GM21723 (cell line): ENCODE data around the gene QRFP.

Experiments used
- ATAC-seq: cut with Tn5 transposase; IDR thresholded peaks from one replicate; pipeline ENCODE4 v1.9.1; 2021; ENCODE audit warnings: mild to moderate bottlenecking, moderate library complexity; ENCODE audit not compliant: unreplicated experiment

The QRFP gene

GRCh38 chr9:130896233-130897014, at the start of gene QRFP:
QRFP (minus strand) TSS chr9:130896812; CDS start chr9:130893838, 2,974 bp downstream.
- ATAC-seq: no peak

DNA sequence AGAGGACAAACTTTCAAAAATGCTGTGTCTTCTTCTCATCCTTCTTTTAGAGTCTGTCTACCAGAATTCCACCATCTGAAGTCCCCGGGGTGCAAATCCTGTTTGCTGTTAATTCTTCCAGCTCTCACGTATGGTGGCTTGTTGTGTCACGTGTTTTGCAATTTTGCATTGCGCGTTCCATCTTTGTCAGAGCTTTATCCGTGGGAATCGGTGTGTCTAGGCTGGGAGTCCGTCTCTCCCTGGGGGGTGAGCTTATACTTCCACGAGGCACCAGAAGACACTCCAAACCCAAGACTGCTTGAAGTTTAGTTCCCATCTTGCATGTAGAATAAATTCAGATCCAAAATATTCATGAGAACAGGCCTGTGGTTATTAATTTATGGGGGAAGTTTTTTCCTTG, 48.6 kb upstream of the QRFP start:
- no peak for ATAC-seq

DNA sequence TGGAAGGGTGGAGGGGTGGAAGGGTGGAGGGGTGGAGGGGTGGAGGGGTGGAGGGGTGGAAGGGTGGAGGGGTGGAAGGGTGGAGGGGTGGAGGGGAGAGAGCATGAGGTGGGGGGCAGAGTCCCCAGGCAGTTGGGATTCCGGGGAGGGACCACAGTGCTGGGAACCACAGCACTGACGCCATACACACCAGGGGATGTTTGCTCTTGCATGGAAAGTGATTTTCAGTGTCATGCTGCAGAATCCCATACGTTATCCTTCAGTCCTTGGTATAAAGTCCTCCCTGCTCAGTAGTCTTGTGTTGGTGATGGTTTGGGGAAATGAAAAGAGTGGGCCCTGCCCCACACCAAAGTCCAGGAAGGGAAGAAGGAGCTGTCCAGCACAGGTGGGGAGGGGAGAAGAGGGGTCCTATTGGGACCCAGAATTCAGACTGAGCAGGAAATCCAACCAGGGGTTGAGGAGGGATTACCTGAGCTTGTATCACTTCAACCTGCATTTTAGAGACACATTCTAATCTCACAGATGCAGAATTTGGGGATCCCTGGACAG, 48.0 kb upstream of the QRFP start:
- no peak for ATAC-seq

DNA sequence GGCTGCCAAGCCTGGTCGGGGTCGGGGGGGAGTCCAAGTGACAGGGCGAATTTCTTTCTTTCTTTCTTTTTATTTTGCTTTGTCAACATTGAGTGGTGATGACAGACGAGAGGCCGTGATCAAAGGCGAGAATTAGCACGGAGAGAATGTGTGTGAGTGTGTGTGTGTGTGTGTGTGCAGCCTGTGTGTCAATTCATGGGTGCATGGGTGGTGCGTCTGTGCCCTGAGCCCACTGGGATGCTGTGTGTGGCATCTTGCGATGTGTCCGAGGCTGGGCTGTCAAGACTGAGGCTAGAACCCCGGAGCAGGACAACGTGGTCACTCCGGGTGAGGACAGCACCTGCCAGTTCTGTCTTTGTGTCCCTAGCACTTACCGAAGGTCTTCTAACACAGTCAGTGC, 47.2 kb upstream of the QRFP start:
- ATAC-seq: no peak

- no peak for ATAC-seq
These were observed 46.6 kb upstream of the QRFP start for GRCh38 chr9:130943221-130943620.

DNA sequence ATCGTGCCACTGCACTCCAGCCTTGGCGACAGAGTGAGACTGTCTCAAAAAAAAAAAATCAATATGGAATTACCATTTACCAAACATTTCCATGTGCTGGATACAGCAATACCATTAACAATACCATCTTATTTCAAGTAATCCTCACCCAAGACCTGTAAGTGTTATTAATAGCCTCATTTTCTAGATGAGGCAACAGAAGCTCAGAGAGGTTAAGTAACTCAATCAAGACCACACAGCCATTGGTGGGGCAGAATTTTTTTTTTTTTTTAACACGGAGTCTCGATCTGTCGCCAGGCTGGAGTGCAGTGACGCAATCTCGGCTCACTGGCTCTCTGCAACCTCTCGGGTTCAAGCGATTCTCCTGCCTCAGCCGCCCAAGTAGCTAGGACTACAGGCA, 46.1 kb upstream of the QRFP start:
- no peak for ATAC-seq

DNA sequence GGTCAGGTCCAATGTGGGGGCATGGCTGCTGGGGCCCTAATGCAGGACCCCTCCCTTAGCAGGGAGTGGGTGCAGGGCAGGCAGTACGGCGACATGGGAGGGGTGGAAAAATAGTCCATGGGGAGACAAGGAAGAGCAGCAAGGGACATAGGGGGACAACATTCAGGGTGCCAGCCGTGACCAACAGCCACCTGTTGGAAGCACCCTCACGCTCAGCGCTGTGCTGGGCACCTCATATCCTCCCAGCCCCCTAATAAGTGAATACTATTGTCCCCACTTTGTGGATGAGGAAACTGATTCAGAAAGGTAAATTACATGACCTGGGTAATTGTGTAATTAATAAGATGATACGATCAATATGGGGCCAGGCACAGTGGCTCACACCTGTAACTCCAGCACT, 45.5 kb upstream of the QRFP start:
- no peak for ATAC-seq

DNA sequence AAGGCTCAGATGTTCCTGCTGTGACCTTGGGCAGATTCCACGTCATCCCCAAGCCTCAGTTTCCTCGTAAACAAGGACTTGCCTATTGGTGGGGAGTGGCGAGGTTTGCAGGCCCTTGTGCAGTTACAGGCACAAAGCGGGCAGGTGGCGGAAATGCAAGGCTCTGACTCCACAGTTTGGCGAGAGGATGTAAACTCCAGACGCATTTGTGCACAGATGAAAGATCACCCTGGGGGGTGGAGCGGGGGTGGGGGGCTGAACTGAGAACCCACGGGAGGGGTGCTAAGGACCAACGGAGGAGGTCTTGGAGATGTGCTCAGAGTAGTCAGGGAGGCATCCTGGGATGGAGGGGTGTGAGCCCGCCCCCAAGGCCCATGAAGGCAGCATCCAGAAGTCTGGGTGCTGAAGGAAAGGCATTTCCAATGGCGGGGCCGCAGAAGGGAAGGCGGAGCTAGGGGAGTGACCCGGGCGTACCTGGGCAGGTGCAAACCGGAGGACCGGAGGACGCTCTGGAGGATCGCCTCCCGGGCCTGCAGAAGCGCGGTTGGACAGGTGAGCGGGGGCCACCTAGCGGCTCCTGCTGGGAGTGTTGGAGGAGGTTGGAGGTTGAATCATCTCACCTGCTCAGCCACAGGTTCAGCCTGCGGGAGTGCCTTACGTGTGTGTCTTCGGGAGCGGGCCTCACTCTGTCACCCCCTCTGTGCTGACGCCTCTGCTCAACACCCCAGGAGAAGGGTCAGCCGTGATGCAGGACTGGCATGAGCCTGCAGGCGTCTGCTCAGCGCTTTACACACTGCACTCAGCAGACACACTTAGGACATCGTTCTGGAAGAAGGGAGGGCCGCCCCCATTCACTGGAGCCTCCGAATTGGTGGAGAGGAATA, 44.3 kb upstream of the QRFP start:
- no peak for ATAC-seq

- ATAC-seq: no peak
These were observed 43.5 kb upstream of the QRFP start for GRCh38 chr9:130940027-130940549.

DNA sequence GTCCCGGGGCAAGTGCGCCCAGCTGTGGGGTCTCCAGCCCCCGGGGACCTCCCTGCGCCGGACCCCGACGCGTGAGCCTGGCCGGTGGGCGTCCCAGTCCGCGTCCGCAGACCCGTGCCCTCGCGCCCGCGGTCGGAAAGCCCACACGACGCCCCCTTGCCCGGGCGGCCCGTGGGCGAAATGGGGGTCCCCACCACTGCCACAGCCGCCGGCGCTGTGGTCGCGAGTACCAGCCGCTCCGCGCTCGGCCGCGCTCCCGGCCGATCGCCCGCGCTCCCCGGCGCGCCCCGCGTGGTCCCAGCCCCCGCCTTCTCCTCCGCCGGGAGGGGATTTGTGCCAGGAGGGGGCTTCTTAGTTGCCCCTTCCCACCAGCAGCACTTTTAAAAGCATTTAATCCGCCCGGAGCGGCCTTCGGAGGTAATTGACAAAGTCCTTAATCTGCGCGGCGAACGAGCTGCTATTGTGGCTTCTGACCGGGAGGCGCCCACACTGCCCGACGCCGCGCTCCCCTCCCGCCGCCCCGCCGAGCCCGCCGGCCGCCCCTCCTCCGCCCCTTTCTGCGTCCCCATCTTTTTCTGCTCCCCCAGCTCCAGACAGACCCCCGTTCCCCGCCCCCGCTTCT, 42.9 kb upstream of the QRFP start:
- ATAC-seq: no peak

DNA sequence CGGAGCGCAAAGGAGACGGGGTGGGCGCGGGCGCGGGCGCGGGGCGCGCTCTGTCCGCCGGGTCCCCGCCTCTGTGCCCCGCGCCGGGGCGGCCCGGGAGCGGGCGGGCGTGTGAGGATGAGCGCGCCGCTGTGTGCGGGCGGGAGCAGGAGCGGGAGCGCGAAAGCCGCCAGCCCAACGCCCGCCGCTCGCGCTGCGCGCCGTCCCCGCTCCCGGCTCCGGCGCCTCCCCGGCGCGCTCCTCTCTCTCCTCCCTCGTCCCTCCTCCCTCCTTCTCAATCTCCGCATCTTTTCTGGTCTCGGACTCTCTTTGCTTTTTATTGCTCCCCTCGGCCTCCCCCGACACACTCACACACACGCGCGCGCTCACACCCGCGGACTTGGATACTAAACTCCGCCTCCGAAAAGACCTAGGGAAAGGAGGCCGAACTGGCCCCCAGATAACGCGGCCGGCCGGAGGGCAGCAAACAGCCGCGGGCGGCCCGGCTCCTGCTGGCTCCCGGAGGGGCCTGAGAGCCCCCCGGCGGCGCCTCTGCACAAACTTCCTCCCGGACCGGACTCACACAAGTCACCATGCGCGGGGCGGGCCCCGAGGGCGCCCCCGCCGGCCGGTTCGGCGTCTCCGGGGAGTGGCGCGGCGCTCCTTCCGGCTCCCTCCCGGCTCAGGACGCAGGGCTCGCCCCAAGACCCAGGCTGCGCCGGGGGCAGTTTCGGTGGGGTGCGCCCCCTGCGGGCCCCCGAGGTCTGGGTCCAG, 42.2 kb upstream of the QRFP start, which contains the start of gene FIBCD1:
FIBCD1 (minus strand) TSS at position 596 of the 753 bp plus-strand sequence. CDS start 640 bp downstream, outside the sequence.
- ATAC-seq: no peak

DNA sequence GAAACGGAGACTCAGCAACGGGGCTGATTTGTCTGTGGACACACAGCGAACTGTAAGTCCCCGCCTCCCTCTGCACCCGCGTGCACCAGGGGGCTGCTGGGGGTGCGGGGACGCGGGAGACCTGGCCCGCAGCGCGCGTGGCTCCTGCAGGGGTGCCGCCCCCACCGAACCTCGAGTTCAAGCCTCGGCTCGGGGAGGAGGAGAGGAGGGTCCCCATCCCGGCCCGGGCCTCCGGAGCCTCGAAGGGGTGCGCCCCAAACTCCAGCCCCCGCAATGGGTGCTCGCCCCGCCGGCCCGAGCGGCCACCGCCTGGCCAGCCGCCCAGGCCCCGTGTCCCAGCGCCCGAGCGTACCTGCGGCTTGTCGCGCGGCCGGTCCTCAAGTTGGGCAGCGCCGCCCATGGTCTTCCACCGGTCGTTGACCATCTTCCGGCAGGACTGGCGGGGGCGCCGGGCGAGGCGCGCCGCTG, 41.6 kb upstream of the QRFP start:
- no peak for ATAC-seq

DNA sequence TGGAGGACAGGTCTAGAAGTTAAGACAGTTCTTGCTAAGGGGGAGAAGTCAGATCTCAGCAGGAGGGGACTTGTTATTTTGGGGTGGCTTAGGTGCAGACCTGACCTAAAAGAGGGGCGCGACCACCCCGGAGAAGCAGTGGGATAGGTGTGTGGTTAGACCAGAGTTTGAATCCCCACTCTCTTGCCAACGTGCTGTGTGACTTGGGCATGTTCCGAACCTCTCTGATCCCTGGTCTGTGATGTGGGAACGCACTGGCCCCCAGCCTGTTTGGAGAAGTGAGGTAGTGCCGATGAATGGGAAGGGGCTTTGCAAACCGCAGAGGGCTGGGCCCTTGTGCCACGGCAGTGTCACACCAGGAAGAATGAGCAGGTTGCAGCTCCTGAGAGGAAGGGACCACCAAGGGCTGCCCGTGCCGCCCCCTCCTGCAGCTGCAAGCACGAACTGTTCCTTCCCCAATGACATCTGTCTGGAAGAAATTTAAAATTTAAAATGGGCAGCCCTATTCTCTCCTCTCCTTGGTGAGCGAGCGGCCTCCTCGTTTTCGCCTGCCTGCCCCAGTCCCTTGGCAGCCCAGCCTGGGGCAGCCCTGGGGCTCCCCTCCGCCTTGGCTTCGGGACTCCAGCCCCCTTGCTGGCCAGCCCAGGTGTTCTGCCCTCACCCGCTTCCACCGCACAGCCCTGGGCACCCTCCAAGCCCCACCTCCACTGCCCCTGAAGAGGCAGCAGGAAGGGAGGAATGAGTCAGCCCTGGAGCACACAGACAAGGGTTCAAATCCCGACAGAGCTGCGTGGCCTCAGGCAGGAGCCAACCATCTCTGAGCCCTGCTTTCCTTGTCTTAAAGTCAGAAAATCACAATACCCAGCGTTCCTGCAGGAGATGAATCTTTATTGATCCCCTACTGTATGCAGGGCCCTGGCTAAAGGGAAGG, 40.8 kb upstream of the QRFP start:
- ATAC-seq: no peak

- ATAC-seq: no peak
These were observed 39.9 kb upstream of the QRFP start for GRCh38 chr9:130936285-130937117.

DNA sequence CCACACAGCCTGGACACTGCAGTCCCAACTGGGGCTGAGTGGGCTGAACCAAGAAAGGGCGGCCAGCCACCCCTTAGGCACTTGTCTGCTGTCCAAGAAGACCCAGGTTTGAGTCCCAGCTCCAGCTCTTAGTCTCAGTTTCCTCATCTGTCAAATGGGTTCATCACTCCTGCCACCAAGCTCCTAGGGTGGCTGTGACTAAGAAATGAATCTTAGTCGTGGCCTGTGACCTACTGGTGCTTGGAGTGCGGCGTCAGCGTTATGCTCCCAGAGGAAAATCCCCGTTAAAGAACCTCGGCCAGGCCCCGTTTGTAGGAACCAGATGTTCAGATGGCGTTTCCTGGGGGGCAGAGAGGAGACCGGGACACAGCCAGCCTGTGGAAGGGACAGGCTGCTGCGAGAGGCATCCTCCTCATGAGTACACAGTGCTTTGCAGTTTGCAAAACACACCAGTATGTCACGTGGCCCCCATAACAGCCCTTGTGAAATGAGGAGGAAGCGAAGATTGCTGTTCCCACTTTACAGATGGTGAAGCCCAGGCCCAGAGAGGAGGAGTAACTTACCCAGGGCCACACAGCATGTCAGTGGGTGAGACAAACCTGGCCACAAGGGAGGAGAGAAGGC, 39.1 kb upstream of the QRFP start:
- no peak for ATAC-seq

- ATAC-seq: no peak
These were observed 38.4 kb upstream of the QRFP start for GRCh38 chr9:130934702-130935647.

DNA sequence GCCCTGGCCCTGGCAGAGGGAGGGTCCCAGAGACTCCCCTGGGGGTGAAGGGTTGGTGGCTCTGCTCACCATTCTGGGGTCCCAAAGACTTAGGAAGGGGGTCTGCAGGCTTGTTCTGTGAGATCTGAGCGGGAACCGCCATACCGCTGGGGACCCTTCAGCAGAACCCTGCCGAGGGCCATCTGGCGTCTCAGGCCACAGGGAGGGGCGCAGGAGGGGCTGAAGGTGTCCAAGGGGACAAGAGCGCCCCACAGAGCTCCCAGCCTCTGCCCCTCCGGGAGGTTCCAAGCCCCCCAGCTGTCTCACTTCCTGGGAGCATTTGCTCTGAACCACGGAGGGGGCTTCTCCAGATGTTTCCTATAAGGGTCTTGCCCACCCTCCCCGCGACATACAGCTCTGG, 37.6 kb upstream of the QRFP start:
- ATAC-seq: no peak
